OCI-LY7 (cell line): ENCODE data around the gene USP6.
"Not testable (repeated sequence)": the region's sequence is repeated elsewhere in the genome, so short reads cannot be mapped to it uniquely, and the experiment has no call there.

ENCODE experiments used
- CTCF ChIP-seq: fragments of 200-600 bp; sonication (generic); conservative IDR thresholded peaks from 2 replicates; pipeline ENCODE4 v1.5.1; 2014; ENCODE audit warnings: mild to moderate bottlenecking, antibody characterized with exemption, low read length, moderate library complexity, mixed read lengths
- EZH2phosphoT487 ChIP-seq: fragments of 200-600 bp; sonication (generic); IDR thresholded peaks from 2 replicates; pipeline ENCODE4 v1.6.1; 2018; ENCODE audit warnings: low read depth, borderline replicate concordance, mild to moderate bottlenecking, mixed run types, antibody characterized with exemption, low read length, moderate library complexity, mixed read lengths

DNA sequence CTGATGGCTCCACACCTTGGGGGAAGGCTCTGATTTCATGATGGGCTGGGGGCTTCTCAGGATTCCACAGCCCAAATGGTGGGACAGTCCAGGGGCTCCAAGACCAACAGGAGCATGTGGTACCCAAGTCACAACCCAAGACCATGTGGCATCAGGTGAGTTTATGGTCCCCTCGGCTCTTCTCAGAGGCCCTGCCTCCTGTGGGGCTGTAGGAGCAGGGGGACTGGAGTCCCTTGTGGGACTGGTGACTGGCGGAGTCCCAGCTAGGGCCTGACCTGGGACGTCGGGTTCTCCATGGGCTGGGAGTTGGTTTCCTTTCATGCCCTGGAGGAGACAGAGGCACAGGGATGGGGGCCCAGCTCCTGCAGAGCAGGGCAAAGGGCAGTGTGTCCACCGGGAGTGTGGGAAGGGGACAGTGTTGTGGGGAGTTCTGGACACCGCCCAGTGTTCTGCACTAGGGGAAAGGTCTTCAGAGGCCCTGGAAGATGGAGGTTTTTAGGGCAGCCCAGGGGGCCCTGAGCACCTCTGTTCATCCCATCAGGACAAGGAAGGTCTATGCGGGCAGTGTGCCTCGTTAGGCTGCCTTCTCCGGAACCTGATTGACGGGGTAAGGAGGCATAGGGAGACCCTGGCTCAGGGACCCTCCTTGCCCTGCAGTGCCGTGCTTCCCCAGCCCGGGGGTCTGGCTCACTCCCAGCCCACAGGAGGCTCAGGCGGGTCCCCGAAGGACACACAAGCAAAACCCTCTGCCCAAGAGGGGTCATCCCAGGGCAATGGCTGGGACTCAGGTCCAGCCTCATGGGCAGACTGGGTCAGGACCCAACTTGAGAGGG lies 21.0 kb downstream of the USP6 start:
- not testable (repeated sequence) for TF ChIP-seq CTCF, EZH2phosphoT487
